HG03139 (cell line): ENCODE results near the gene FKBP5.
"Not testable (repeated sequence)": the region's sequence is repeated elsewhere in the genome, so short reads cannot be mapped to it uniquely, and the experiment has no call there.

ENCODE experiments used
- ATAC-seq: cut with Tn5 transposase; IDR thresholded peaks from one replicate; pipeline ENCODE4 v1.9.1; 2021; ENCODE audit not compliant: unreplicated experiment

The FKBP5 gene

GRCh38 chr6:35622283-35622682 is 66.4 kb downstream of the FKBP5 start:
- ATAC-seq, result no peak

GRCh38 chr6:35620706-35621105 is 68.0 kb downstream of the FKBP5 start:
- no peak for ATAC-seq

GRCh38 chr6:35613762-35614161 is 75.0 kb downstream of the FKBP5 start:
- ATAC-seq, result no peak

GRCh38 chr6:35611240-35611639 is 77.5 kb downstream of the FKBP5 start:
- ATAC-seq, result no peak

GRCh38 chr6:35610830-35611229 is 77.9 kb downstream of the FKBP5 start:
- ATAC-seq, result no peak

- no peak for ATAC-seq
These were observed 79.1 kb downstream of the FKBP5 start for GRCh38 chr6:35609588-35609987.

- no peak for ATAC-seq
These were observed 81.0 kb downstream of the FKBP5 start for GRCh38 chr6:35607517-35608233.

GRCh38 chr6:35605600-35605999 is 83.1 kb downstream of the FKBP5 start:
- no peak for ATAC-seq

GRCh38 chr6:35603326-35604202 is 85.2 kb downstream of the FKBP5 start:
- no peak for ATAC-seq

GRCh38 chr6:35602133-35602946 is 86.4 kb downstream of the FKBP5 start:
- ATAC-seq, result no peak

- no peak for ATAC-seq
These were observed 87.2 kb downstream of the FKBP5 start for GRCh38 chr6:35601331-35602132.

- ATAC-seq, result no peak
These were observed 88.0 kb downstream of the FKBP5 start for GRCh38 chr6:35600659-35601125.

GRCh38 chr6:35599761-35600658 is 88.7 kb downstream of the FKBP5 start:
- no peak for ATAC-seq

GRCh38 chr6:35598621-35599020 is 90.1 kb downstream of the FKBP5 start:
- not testable (repeated sequence) for ATAC-seq

- ATAC-seq, result no peak
These were observed 92.0 kb downstream of the FKBP5 start for GRCh38 chr6:35596448-35597442.

GRCh38 chr6:35594503-35595186 is 94.1 kb downstream of the FKBP5 start:
- ATAC-seq, result no peak

- no peak for ATAC-seq
These were observed 96.5 kb downstream of the FKBP5 start for GRCh38 chr6:35592178-35592577.

GRCh38 chr6:35590622-35591066 is 98.1 kb downstream of the FKBP5 start:
- ATAC-seq, result no peak
